Nephron progenitor cell (in vitro differentiated cells): ENCODE measurements around the gene ZDHHC6.
A peak's percentile ranks its signal among the peaks of the same experiment; 100 is the strongest.
"Not testable (repeated sequence)": the region's sequence is repeated elsewhere in the genome, so short reads cannot be mapped to it uniquely, and the experiment has no call there.

ENCODE experiments used
- DNase-seq: peaks from one replicate; pipeline ENCODE4 v3.0.0; 2021
- H3K27ac Mint-ChIP-seq: 2 replicates; pipeline ENCODE4 v1.8.0; 2021; ENCODE audit warnings: mild to moderate bottlenecking, moderate library complexity, mixed read lengths
- H3K27me3 Mint-ChIP-seq: 2 replicates; pipeline ENCODE4 v1.8.0; 2021; ENCODE audit warnings: mild to moderate bottlenecking, low read depth, mixed read lengths; ENCODE audit not compliant: poor library complexity
- H3K36me3 Mint-ChIP-seq: 2 replicates; pipeline ENCODE4 v1.8.0; 2021; ENCODE audit warnings: low read depth, mixed read lengths
- H3K4me1 Mint-ChIP-seq: 2 replicates; pipeline ENCODE4 v1.8.0; 2021; ENCODE audit warnings: mixed read lengths
- H3K4me3 Mint-ChIP-seq: 2 replicates; pipeline ENCODE4 v1.8.0; 2021; ENCODE audit warnings: mild to moderate bottlenecking, moderate library complexity, mixed read lengths
- H3K9me3 Mint-ChIP-seq: 2 replicates; pipeline ENCODE4 v1.8.0; 2021; ENCODE audit warnings: mild to moderate bottlenecking, moderate library complexity, mixed read lengths
- TF ChIP-seq, protein P1 (sequence below): fragments of 200-600 bp; sonication (generic); IDR thresholded peaks from 2 replicates; pipeline ENCODE4 v1.5.0; 2021; ENCODE audit warnings: antibody characterized with exemption

ZDHHC6 gene

DNA sequence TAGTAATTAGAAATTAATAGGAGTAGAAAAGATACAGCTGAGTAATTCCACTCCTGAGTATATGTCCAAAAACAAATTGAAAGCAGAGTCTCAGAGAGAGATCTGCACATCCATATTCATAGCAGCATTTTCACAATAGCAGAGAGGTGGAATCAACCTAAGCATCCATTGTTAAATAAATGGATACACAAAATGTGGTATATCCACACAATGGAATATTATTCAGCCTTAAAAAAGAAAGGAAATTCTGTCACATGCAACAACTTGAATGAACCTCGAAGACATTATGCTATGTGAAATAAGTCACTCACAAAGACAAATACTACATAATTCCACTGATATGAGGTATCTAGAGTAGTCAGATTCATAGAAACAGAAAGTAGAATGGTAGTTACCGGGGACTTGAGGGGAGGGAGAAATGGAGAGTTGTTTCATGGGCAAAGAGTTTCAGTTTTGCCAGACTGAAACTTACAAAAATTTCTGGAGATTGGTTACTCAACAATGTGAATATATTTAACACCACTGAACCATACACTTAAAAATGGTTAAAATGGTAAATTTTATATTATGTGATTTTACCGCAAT is 18.7 kb upstream of the ZDHHC6 start:
- no peaks in the 10 kb centered on the region for H3K27me3 Mint-ChIP-seq
- no peak overlapping the region for H3K4me3 Mint-ChIP-seq
- TF ChIP-seq, protein P1, sequence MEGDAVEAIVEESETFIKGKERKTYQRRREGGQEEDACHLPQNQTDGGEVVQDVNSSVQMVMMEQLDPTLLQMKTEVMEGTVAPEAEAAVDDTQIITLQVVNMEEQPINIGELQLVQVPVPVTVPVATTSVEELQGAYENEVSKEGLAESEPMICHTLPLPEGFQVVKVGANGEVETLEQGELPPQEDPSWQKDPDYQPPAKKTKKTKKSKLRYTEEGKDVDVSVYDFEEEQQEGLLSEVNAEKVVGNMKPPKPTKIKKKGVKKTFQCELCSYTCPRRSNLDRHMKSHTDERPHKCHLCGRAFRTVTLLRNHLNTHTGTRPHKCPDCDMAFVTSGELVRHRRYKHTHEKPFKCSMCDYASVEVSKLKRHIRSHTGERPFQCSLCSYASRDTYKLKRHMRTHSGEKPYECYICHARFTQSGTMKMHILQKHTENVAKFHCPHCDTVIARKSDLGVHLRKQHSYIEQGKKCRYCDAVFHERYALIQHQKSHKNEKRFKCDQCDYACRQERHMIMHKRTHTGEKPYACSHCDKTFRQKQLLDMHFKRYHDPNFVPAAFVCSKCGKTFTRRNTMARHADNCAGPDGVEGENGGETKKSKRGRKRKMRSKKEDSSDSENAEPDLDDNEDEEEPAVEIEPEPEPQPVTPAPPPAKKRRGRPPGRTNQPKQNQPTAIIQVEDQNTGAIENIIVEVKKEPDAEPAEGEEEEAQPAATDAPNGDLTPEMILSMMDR = no peak
- H3K27ac Mint-ChIP-seq = no peak overlapping the region
- no peak for DNase-seq
- H3K4me1 Mint-ChIP-seq = no peaks in the 10 kb centered on the region
- peaks cover 54% of the 10 kb centered on the region for H3K36me3 Mint-ChIP-seq
- H3K9me3 Mint-ChIP-seq = peaks cover 8% of the 10 kb centered on the region

DNA sequence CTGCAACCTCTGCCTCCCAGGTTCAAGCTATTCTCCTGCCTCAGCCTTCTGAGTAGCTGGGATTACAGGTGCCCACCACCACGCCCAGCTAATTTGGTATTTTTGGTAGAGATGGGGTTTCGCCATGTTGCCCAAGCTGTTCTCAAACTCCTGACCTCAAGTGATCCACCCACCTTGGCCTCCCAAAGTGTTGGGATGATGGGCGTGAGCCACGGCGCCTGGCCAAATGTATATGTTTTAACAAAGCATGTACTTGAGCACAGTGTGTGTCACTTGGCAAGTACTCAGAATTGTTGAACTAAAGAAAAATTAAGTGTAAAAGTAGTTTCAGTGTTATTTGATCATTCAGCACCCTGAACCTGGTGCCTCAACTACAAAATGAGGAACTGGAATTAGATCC is 17.4 kb upstream of the ZDHHC6 start:
- H3K27me3 Mint-ChIP-seq, H3K4me3 Mint-ChIP-seq, H3K27ac Mint-ChIP-seq, H3K9me3 Mint-ChIP-seq, DNase-seq, H3K4me1 Mint-ChIP-seq: not testable (repeated sequence)
- H3K36me3 Mint-ChIP-seq = peaks cover 49% of the 10 kb centered on the region

DNA sequence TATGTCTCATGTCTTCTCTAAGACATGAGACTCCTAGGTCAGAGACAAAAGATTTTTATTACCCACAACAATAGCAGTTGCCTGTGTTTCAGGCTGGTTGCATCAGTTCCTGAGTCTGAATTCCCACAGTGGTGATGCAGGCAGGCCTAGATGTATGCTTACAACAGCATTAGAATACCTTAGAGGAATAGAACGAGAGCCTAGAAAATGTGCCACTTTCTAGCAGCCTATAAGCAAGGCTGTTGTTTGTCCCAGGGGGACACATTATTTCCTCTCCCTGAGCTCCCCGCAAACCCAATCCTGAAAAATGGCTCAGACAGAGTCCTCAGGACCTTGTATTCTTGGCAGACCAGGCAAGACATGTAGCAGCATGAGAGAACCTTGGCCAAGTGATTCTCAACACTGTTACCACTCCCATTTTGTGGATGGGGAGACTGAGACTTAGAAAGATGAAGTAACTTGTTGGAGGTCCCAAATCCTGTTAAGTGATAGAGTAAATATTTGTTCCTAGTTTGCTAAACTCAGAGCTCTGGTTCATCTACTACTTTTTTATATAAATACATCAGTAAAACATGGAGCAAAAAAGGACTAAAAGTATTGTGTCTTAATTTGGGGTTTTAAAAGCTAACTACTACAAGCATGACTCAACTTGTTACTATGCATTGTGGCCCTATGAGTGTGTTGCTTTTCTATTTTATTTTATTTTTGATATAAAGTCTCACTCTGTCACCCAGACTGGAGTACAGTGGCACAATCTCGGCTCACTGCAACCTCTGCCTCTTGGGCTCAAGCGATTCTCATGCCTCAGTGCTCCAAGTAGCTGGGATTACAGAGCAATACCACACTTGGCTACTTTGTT is 14.5 kb upstream of the ZDHHC6 start:
- Mint-ChIP-seq H3K4me1 (no peaks in the 10 kb centered on the region), H3K27ac (peak overlapping the region; percentile 32), H3K27me3 (no peaks in the 10 kb centered on the region), H3K9me3 (peaks cover 8% of the 10 kb centered on the region), H3K4me3 (no peak overlapping the region), H3K36me3 (peaks cover 43% of the 10 kb centered on the region)
- DNase-seq = no peak
- TF ChIP-seq, protein P1 = no peak

DNA sequence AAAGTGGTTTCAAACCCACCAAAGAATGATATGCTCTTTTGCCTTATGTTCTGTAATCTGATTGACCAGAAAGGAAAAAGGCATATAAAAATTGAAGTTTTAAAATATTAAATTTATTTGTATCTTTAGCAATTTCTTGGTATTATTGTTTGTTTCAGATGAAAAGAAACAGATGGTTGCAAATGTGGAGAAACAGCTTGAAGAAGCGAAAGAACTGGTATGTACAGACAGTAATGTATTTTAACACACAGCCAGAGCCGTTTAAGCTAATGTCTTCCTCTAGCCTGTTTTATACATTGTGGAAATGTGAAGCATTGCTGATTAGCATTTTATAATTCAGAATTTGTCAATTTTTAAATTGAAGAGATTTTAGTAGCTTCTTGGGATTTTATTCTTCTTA is 13.7 kb upstream of the ZDHHC6 start:
- H3K4me3 Mint-ChIP-seq = no peak overlapping the region

DNA sequence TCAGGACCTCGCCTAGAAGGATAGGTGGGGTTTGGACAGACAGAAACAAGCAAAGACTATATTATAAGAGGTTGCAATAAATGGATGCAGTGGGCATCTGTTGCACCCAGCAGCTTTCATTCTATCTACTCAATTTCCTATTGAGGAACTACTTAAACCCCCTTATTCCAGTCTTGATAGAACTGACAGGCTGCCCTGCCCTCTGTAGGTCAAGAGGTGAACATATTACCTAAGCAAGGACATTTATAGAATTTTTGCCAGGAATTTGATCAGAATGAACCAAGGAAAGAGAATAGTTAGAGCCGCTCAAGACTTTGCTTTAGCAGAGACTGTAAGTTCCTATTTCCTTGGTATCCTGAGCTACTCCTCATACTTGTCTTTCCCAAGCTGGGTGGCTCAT is 9.8 kb upstream of the ZDHHC6 start:
- Mint-ChIP-seq H3K4me3 (no peak overlapping the region), H3K4me1 (no peaks in the 10 kb centered on the region), H3K27ac (no peak overlapping the region), H3K9me3 (peaks cover 21% of the 10 kb centered on the region), H3K27me3 (no peaks in the 10 kb centered on the region), H3K36me3 (peaks cover 29% of the 10 kb centered on the region)
- TF ChIP-seq, protein P1 = no peak
- DNase-seq = no peak

More for the DNA sequence above, 13.7 kb upstream of the ZDHHC6 start:
- Mint-ChIP-seq H3K4me1 (no peaks in the 10 kb centered on the region), H3K27ac (no peak overlapping the region), H3K9me3 (peaks cover 9% of the 10 kb centered on the region), H3K27me3 (no peaks in the 10 kb centered on the region), H3K36me3 (peaks cover 34% of the 10 kb centered on the region)
- TF ChIP-seq, protein P1 = no peak
- no peak for DNase-seq

DNA sequence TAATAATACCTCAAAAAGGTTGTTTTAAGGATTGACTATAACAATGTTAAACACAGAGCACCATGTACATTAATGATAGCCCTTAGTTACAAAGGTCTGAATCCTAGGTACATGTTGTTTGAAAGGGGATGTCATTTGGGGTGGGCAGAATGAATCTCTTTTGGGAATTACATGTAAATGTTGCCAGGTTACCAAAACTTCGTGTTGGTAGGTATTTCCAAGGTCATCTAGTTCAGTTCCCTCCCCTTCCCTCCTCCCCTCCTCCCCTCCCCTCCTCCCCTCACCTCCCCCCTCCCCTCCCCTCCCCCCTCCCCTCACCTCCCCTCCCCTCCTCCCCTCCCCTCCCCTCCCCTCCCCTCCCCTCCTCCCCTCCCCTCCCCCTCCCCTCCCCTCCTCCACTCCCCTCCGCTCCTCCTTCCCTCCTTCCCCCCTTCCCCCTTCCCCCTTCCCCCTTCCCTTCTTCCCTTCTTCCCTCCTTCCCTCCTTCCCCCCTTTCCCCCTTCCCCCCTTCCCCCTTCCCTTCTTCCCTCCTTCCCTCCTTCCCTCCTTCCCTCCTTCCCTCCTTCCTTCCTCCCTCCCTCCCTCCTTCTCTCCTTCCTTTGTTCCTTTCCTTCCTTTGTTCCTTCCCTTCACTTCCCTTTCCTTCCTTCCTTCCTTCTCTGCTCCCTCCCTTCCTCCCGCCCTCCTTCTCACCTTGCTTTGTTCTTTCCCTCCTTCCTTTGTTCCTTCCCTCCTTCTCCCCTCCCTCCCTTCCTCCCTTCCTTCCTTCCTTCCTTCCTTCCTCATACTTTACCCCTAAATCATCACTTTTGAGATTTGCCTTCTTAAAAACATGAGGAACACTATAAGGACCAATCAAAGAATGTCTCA is 8.4 kb upstream of the ZDHHC6 start:
- H3K4me3 Mint-ChIP-seq = no peak overlapping the region
- H3K36me3 Mint-ChIP-seq = peaks cover 27% of the 10 kb centered on the region
- H3K9me3 Mint-ChIP-seq = peaks cover 21% of the 10 kb centered on the region
- H3K4me1 Mint-ChIP-seq = no peaks in the 10 kb centered on the region
- no peaks in the 10 kb centered on the region for H3K27me3 Mint-ChIP-seq
- TF ChIP-seq, protein P1 = no peak
- no peak overlapping the region for H3K27ac Mint-ChIP-seq
- no peak for DNase-seq
